UCSD-AML1 (cell line): ENCODE data around the gene IRS1.
"Not testable (repeated sequence)": the region's sequence is repeated elsewhere in the genome, so short reads cannot be mapped to it uniquely, and the experiment has no call there.

Experiments
- DNase-seq: peaks from one replicate; lab custom pipeline; 2025; ENCODE audit not compliant: unreplicated experiment; lab: John Stamatoyannopoulos, UW

The IRS1 gene

GRCh38 chr2:226799211-226799975 is at the start of gene IRS1:
Gene IRS1, minus strand, starts transcription at chr2:226799820. Its CDS starts 1,082 bp downstream, at chr2:226798738.
- DNase-seq: peak; percentile 32

- DNase-seq: no peak
These were observed 49.7 kb upstream of the IRS1 start for GRCh38 chr2:226849349-226849748.

GRCh38 chr2:226847511-226847910 is 47.9 kb upstream of the IRS1 start:
- no peak for DNase-seq

- DNase-seq: no peak
These were observed 47.5 kb upstream of the IRS1 start for GRCh38 chr2:226847090-226847489.

GRCh38 chr2:226845386-226846116 is 45.9 kb upstream of the IRS1 start:
- DNase-seq: no peak

- DNase-seq: not testable (repeated sequence)
These were observed 43.4 kb upstream of the IRS1 start for GRCh38 chr2:226843001-226843400.

- no peak for DNase-seq
These were observed 40.3 kb upstream of the IRS1 start for GRCh38 chr2:226839951-226840350.

- DNase-seq: no peak
These were observed 39.5 kb upstream of the IRS1 start for GRCh38 chr2:226839161-226839560.

- DNase-seq: no peak
These were observed 39.1 kb upstream of the IRS1 start for GRCh38 chr2:226838722-226839121.

GRCh38 chr2:226837787-226838603 is 38.4 kb upstream of the IRS1 start:
- DNase-seq: no peak

GRCh38 chr2:226837334-226837733 is 37.7 kb upstream of the IRS1 start:
- no peak for DNase-seq

- DNase-seq: no peak
These were observed 36.9 kb upstream of the IRS1 start for GRCh38 chr2:226836548-226836885.

GRCh38 chr2:226835796-226836547 is 36.4 kb upstream of the IRS1 start, which contains the start of gene RHBDD1:
Gene RHBDD1, plus strand, starts transcription at chr2:226836054. Its CDS starts 28,640 bp downstream, at chr2:226864694.
- peak; percentile 90 for DNase-seq

GRCh38 chr2:226835420-226835795 is 35.8 kb upstream of the IRS1 start:
- no peak for DNase-seq

GRCh38 chr2:226834880-226835279 is 35.3 kb upstream of the IRS1 start:
- not testable (repeated sequence) for DNase-seq

- no peak for DNase-seq
These were observed 32.4 kb upstream of the IRS1 start for GRCh38 chr2:226832061-226832460.

- no peak for DNase-seq
These were observed 31.6 kb upstream of the IRS1 start for GRCh38 chr2:226831266-226831665.

GRCh38 chr2:226829721-226830631 is 30.4 kb upstream of the IRS1 start:
- DNase-seq: no peak

- no peak for DNase-seq
These were observed 28.6 kb upstream of the IRS1 start for GRCh38 chr2:226828191-226828590.

GRCh38 chr2:226825056-226825455 is 25.4 kb upstream of the IRS1 start:
- no peak for DNase-seq
